Colonic mucosa (tissue), 4 donors: ENCODE results near the gene PCDH18. TPM values are rescaled to one million over a fixed set of nuclear protein-coding genes. Genes with fewer than 3 reads are reported as not detected.
"Not testable (repeated sequence)": the region's sequence is repeated elsewhere in the genome, so short reads cannot be mapped to it uniquely, and the experiment has no call there.

Experiments used
- DNase-seq: peaks from one replicate; pipeline ENCODE4 v3.0.0-alpha.2; 2020
- H3K27ac ChIP-seq: fragments of 200-600 bp; one replicate; pipeline ENCODE4 v1.8.0; 2021
- H3K27me3 ChIP-seq: fragments of 200-600 bp; one replicate; pipeline ENCODE4 v1.8.0; 2021
- H3K36me3 ChIP-seq: fragments of 200-600 bp; one replicate; pipeline ENCODE4 v1.8.0; 2021
- H3K4me1 ChIP-seq: fragments of 200-600 bp; one replicate; pipeline ENCODE4 v1.8.0; 2021; ENCODE audit warnings: mild to moderate bottlenecking
- H3K4me3 ChIP-seq: fragments of 200-600 bp; one replicate; pipeline ENCODE4 v1.8.0; 2021
- H3K9ac ChIP-seq, 2 donors: one replicate each; pipeline ENCODE4 v1.7.0; 2013; ENCODE audit warnings: control low read depth in 2 of 2, low read depth in 2 of 2, low read length in 2 of 2
- H3K9me3 ChIP-seq: fragments of 200-600 bp; one replicate; pipeline ENCODE4 v1.8.0; 2021
- CTCF ChIP-seq: fragments of 200-600 bp; IDR thresholded peaks from one replicate; pipeline ENCODE4 v1.8.0; 2022; ENCODE audit warnings: antibody characterized with exemption, mild to moderate bottlenecking
- intact Hi-C: fragments of 100-400 bp; cut with DNase I; formaldehyde crosslinking; loops from one replicate; pipeline ENCODE4 v1.14.1; 2022
- total RNA-seq, 2 donors: library from RNA; stranded (reverse); fragmentation: NEBNext Ultra II Directional in 1 of 2; extraction: Animal tissue kit (Norgen Biotek cat#: 25700) in 1 of 2; gene quantifications; one replicate each; pipeline ENCODE4 v1.2.1, GENCODE V29; 2021
- donor health status: healthy.
- donor health status: DM: no; HTN: no; CAD: no.
- donor health status: DM: no; HTN: no; CAD: no.

PCDH18 gene
- total RNA-seq, 2 donors from 2014 or later = 6.3 to 8.8 TPM

- intact Hi-C loops = no loop called here
- Histone ChIP-seq H3K36me3 (no peaks in the 10 kb centered on the region), H3K9ac (no peak overlapping the region), H3K4me1 (no peaks in the 10 kb centered on the region), H3K27ac (no peak overlapping the region), H3K4me3 (no peak overlapping the region), H3K9me3 (no peaks in the 10 kb centered on the region), H3K27me3 (no peaks in the 10 kb centered on the region)
- TF ChIP-seq CTCF = no peak
- no peak for DNase-seq
These were observed 21.6 kb downstream of the PCDH18 start for GRCh38 chr4:137510557-137511265.

- H3K4me1 ChIP-seq = no peaks in the 10 kb centered on the region
- intact Hi-C loops = no loop called here
- TF ChIP-seq CTCF = no peak
- H3K27me3 ChIP-seq = no peaks in the 10 kb centered on the region
- no peak overlapping the region for H3K4me3 ChIP-seq
- H3K9me3 ChIP-seq = no peaks in the 10 kb centered on the region
- no peak overlapping the region for H3K9ac ChIP-seq
- H3K36me3 ChIP-seq = no peaks in the 10 kb centered on the region
- no peak for DNase-seq
- H3K27ac ChIP-seq = no peak overlapping the region
These were observed 22.4 kb downstream of the PCDH18 start for GRCh38 chr4:137509855-137510282.

DNA sequence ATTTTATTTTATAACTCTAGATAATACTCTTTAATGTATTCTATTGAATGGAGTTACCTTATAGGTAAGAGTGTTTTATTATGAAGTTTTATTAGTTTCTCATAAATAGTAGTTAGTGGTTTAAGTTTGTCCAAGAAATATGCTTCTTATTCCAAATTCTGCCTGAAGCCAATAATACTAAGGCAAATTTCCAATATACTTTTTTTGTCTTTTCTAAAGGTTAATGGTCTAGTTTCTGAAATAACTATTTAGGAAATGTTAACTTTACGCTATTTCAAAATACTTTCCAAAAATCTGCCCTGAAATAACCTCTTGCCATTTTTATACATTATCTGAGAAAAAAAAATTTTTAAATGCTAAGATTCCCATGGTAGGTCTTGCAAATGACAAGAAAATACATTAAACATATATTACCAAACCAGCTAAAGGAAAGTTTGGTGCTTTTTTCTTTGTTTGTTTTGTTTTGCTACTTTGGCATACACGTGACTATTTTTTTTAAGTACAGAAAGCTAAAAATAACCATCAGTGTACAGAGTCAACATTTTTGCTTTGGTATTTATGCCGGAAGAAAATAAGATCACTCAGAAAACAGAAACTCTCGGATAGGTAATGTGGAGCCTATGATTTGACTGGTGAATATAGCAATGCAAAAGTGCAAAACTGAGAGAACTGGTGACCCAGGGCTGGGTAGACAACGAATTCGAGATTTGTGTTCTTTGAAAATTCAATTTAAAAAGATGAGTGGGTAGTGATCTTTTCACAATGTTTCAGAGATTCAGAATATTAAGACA is 29.8 kb downstream of the PCDH18 start:
- intact Hi-C loops = no loop called here
- no peak for TF ChIP-seq CTCF
- H3K4me1 ChIP-seq = no peaks in the 10 kb centered on the region

DNA sequence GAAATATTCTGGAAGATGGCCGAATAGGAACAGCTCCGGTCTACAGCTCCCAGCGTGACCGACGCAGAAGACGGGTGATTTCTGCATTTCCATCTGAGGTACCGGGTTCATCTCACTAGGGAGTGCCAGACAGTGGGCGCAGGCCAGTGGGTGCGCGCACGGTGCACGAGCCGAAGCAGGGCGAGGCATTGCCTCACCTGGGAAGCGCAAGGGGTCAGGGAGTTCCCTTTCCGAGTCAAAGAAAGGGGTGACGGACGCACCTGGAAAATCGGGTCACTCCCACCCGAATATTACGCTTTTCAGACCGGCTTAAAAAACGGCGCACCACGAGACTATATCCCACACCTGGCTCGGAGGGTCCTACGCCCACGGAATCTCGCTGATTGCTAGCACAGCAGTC is 36.0 kb downstream of the PCDH18 start:
- H3K4me3 ChIP-seq, H3K4me1 ChIP-seq, H3K27me3 ChIP-seq, H3K9me3 ChIP-seq, H3K9ac ChIP-seq, DNase-seq, H3K27ac ChIP-seq, H3K36me3 ChIP-seq, intact Hi-C loops: not testable (repeated sequence)

More for the DNA sequence above, 29.8 kb downstream of the PCDH18 start:
- H3K9ac ChIP-seq = no peak overlapping the region
- DNase-seq = no peak
- H3K4me3 ChIP-seq = no peak overlapping the region
- no peaks in the 10 kb centered on the region for H3K27me3 ChIP-seq
- no peak overlapping the region for H3K27ac ChIP-seq
- H3K36me3 ChIP-seq = no peaks in the 10 kb centered on the region
- no peaks in the 10 kb centered on the region for H3K9me3 ChIP-seq

DNA sequence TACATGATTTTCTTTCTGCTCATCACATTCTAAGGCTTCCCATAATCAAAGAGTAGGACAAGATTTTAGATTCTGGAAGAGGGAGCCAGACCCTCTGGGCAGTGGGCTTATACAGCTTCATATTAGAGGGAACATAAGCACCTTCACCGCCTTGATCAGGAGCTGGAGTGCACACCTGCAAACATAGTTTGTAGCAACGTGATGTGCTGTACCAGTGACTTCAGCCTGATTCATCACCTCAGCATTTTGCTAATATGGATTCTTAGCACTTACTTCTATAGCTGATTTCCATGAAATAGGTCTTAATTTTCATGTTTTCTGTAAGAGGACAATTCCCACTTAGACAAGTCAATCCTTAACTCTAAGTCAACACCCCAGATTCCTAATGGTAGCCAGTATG is 36.7 kb downstream of the PCDH18 start:
- no peak overlapping the region for H3K27ac ChIP-seq
- no peak overlapping the region for H3K9ac ChIP-seq
- H3K9me3 ChIP-seq = no peaks in the 10 kb centered on the region
- DNase-seq = no peak
- no peaks in the 10 kb centered on the region for H3K4me1 ChIP-seq
- no peaks in the 10 kb centered on the region for H3K27me3 ChIP-seq
- intact Hi-C loops = no loop called here
- no peak overlapping the region for H3K4me3 ChIP-seq
- H3K36me3 ChIP-seq = no peaks in the 10 kb centered on the region
- no peak for TF ChIP-seq CTCF

- H3K9me3 ChIP-seq, H3K4me3 ChIP-seq, DNase-seq, intact Hi-C loops, H3K36me3 ChIP-seq, H3K9ac ChIP-seq, H3K4me1 ChIP-seq, H3K27ac ChIP-seq, H3K27me3 ChIP-seq: not testable (repeated sequence)
These were observed 48.9 kb downstream of the PCDH18 start for GRCh38 chr4:137483313-137483959.

DNA sequence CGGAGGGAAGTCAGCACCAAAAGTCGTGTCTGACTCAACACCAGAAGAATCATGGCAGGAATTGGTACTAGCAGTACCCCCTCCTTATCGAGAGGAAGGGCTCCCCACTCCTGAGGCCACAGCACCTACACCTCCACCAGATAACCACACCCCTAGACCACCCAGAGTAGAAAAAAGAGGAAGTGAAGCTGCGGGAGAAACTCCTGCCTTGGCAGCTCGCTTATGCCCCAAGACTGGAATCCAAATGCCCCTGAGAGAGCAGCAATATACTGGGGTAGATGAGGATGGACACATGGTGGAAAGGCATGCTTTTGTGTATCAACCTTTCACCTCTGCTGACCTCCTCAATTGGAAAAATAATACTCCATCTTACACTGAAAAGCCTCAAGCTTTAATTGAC is 52.6 kb downstream of the PCDH18 start:
- H3K9ac ChIP-seq, H3K4me3 ChIP-seq, H3K27ac ChIP-seq, H3K9me3 ChIP-seq, H3K27me3 ChIP-seq, DNase-seq, intact Hi-C loops, H3K4me1 ChIP-seq, H3K36me3 ChIP-seq: not testable (repeated sequence)
